Fibroblast of the aortic adventitia (primary cell): Measurements from ENCODE around the gene SWSAP1. TPM values are rescaled to one million over a fixed set of nuclear protein-coding genes. Genes with fewer than 3 reads are reported as not detected.

Experiments used
- DNase-seq: peaks from one replicate; pipeline ENCODE4 v3.0.0-alpha.2; 2010; ENCODE audit warnings: low read depth
- H3K4me3 ChIP-seq: 2 replicates; pipeline ENCODE4 v1.5.1; 2011; ENCODE audit warnings: low read depth, mild to moderate bottlenecking, control low read depth, low read length, moderate library complexity
- small RNA-seq: library from RNA; depleted of rRNA; stranded (forward); fragments of <200 nt; gene quantifications from one replicate; pipeline ENCODE3, GENCODE V24; 2012
- total RNA-seq: library from RNA; depleted of rRNA; stranded (reverse); fragments of >200 nt; gene quantifications from 2 replicates; pipeline ENCODE4 v1.2.3, GENCODE V29; 2012; ENCODE audit warnings: low replicate concordance
- TF ChIP-seq, protein P1 (sequence below): IDR thresholded peaks from 2 replicates; pipeline ENCODE4 v1.5.1; 2011; ENCODE audit warnings: mild to moderate bottlenecking, low read length, control low read depth, inconsistent platforms; ENCODE audit not compliant: insufficient read depth

The SWSAP1 gene
- total RNA-seq, 1 donor: 0.45 TPM

GRCh38 chr19:11423164-11423790 is 48.8 kb downstream of the SWSAP1 start:
- TF ChIP-seq, protein P1, sequence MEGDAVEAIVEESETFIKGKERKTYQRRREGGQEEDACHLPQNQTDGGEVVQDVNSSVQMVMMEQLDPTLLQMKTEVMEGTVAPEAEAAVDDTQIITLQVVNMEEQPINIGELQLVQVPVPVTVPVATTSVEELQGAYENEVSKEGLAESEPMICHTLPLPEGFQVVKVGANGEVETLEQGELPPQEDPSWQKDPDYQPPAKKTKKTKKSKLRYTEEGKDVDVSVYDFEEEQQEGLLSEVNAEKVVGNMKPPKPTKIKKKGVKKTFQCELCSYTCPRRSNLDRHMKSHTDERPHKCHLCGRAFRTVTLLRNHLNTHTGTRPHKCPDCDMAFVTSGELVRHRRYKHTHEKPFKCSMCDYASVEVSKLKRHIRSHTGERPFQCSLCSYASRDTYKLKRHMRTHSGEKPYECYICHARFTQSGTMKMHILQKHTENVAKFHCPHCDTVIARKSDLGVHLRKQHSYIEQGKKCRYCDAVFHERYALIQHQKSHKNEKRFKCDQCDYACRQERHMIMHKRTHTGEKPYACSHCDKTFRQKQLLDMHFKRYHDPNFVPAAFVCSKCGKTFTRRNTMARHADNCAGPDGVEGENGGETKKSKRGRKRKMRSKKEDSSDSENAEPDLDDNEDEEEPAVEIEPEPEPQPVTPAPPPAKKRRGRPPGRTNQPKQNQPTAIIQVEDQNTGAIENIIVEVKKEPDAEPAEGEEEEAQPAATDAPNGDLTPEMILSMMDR: no peak
- no peak overlapping the region for H3K4me3 ChIP-seq
- no peak for DNase-seq

DNA sequence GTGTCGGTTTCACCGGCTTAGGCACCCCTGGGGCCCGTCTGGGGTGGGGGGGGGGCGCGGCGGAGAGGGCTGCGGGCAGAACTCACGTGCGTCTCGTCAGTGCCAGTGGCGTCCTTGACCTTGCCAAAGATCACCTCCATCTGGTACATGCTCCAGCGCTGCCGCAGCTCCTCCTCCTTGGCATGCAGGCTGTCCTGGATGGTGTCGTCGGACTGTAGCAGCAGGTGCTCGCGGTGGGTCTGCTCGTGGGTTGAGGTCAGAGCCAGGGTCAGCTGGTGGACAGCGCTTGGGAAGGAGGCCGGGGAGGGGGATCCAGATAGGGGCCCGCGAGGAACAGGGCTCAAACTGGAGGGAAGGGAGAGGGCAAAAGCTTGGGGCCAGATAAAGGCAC is 49.3 kb downstream of the SWSAP1 start:
- no peak for DNase-seq
- TF ChIP-seq, protein P1: no peak
- no peak overlapping the region for H3K4me3 ChIP-seq

Small RNA genes within 50 kb of the gene (small RNA-seq; reads per million reads assigned to genes)
- gene RF00019: not detected

Other genes starting within 250 kb of the SWSAP1 start
- gene SPC24, start 218.9 kb upstream of the SWSAP1 start, total RNA-seq: 8.9 and 49.0 TPM in 2 replicates
- gene KANK2, start 177.1 kb upstream of the SWSAP1 start, total RNA-seq: 398 and 590 TPM in 2 replicates
- not detected in 2 replicates for gene ANGPTL8, start 135.0 kb upstream of the SWSAP1 start, total RNA-seq
- 13.6 and 19.7 TPM in 2 replicates for gene DOCK6, start 112.1 kb upstream of the SWSAP1 start, total RNA-seq
- gene TSPAN16, start 78.5 kb upstream of the SWSAP1 start, total RNA-seq: not detected in 2 replicates
- 9.4 and 16.3 TPM in 2 replicates for gene RAB3D, start 35.0 kb upstream of the SWSAP1 start, total RNA-seq
- gene TMEM205, start 28.4 kb upstream of the SWSAP1 start, total RNA-seq: 56.8 and 79.6 TPM in 2 replicates
- gene CCDC159, start 28.1 kb upstream of the SWSAP1 start, total RNA-seq: 12.2 and 13.2 TPM in 2 replicates
- 9.4 and 14.3 TPM in 2 replicates for gene PLPPR2, start 19.2 kb upstream of the SWSAP1 start, total RNA-seq
- 8.3 and 11.4 TPM in 2 replicates for gene EPOR, start 9.6 kb downstream of the SWSAP1 start, total RNA-seq
- gene RGL3, start 44.6 kb downstream of the SWSAP1 start, total RNA-seq: 0.41 and 2.3 TPM in 2 replicates
- gene ODAD3, start 60.5 kb downstream of the SWSAP1 start, total RNA-seq: 0.08 and 0.45 TPM in 2 replicates
- 113 and 115 TPM in 2 replicates for gene PRKCSH, start 61.0 kb downstream of the SWSAP1 start, total RNA-seq
- 0.45 TPM in 1 of 2 replicates, not detected in the other for gene ELAVL3, start 106.4 kb downstream of the SWSAP1 start, total RNA-seq
- gene ZNF653, start 131.2 kb downstream of the SWSAP1 start, total RNA-seq: 3.2 and 5.9 TPM in 2 replicates
- gene ECSIT, start 154.5 kb downstream of the SWSAP1 start, total RNA-seq: 26.3 and 35.5 TPM in 2 replicates
- 2.2 and 4.2 TPM in 2 replicates for gene CNN1, start 164.2 kb downstream of the SWSAP1 start, total RNA-seq
- gene ELOF1, start 184.6 kb downstream of the SWSAP1 start, total RNA-seq: 17.9 and 33.5 TPM in 2 replicates
- 0.09 and 1.4 TPM in 2 replicates for gene ACP5, start 203.0 kb downstream of the SWSAP1 start, total RNA-seq
- gene ZNF627, start 222.8 kb downstream of the SWSAP1 start, total RNA-seq: 11.7 and 17.3 TPM in 2 replicates